Gastrocnemius medialis (tissue), 4 donors: ENCODE data around the gene ANKRD13B. TPM values are rescaled to one million over a fixed set of nuclear protein-coding genes. Genes with fewer than 3 reads are reported as not detected.
A peak's percentile ranks its signal among the peaks of the same experiment; 100 is the strongest.

Experiments
- ATAC-seq, 2 donors: fragments of 150-250 bp; one replicate each; pipeline ENCODE4 v1.9.1; 2016
- DNase-seq, 2 donors: peaks; one replicate each; pipeline ENCODE4 v3.0.0-alpha.2; 2019
- H3K27ac ChIP-seq, 4 donors: fragments of 200-600 bp; sonication (generic); 1 replicate in 1 of 4; 2 replicates in 3 of 4; pipeline ENCODE4 v1.5.1; 2016 to 2018; ENCODE audit warnings: mild to moderate bottlenecking in 2 of 4, moderate library complexity in 1 of 4
- H3K27me3 ChIP-seq, 3 donors: fragments of 200-600 bp; sonication (generic) in 2 of 3; 1 replicate in 1 of 3; 2 replicates in 2 of 3; pipeline versions ENCODE4 v1.5.1 to v1.6.0; 2016 to 2019; ENCODE audit warnings: mild to moderate bottlenecking in 1 of 3, moderate library complexity in 1 of 3
- H3K36me3 ChIP-seq, 2 donors: fragments of 200-600 bp; sonication (generic) in 1 of 2; one replicate each; pipeline ENCODE4 v1.5.1; 2017 to 2018
- H3K4me1 ChIP-seq, 2 donors: fragments of 200-600 bp; sonication (generic) in 1 of 2; one replicate each; pipeline ENCODE4 v1.5.1; 2016 to 2017; ENCODE audit warnings: mild to moderate bottlenecking in 2 of 2
- H3K4me3 ChIP-seq, 4 donors: fragments of 200-600 bp; sonication (generic) in 3 of 4; 1 replicate in 1 of 4; 2 replicates in 3 of 4; pipeline ENCODE4 v1.5.1; 2016 to 2019; ENCODE audit warnings: mild to moderate bottlenecking in 2 of 4
- H3K9me3 ChIP-seq, 3 donors: fragments of 200-600 bp; sonication (generic) in 2 of 3; 1 replicate in 1 of 3; 2 replicates in 2 of 3; pipeline ENCODE4 v1.5.1; 2016 to 2019
- CTCF ChIP-seq, 5 experiments: fragments of 450-650 bp in 3 of 5; fragments of 200-600 bp in 2 of 5; sonication (generic) in 2 of 5; IDR thresholded peaks in 4 of 5; conservative IDR thresholded peaks in 1 of 5; 1 replicate in 4 of 5; 2 replicates in 1 of 5; pipeline ENCODE4 v1.5.1; 2016 to 2019; ENCODE audit warnings: antibody characterized with exemption in 5 of 5, mild to moderate bottlenecking in 3 of 5, moderate library complexity in 3 of 5
- POLR2A ChIP-seq, 2 donors: fragments of 450-650 bp; IDR thresholded peaks; one replicate each; pipeline ENCODE4 v1.6.1; 2017; ENCODE audit warnings: antibody characterized with exemption in 2 of 2, mild to moderate bottlenecking in 2 of 2, moderate library complexity in 2 of 2
- in situ Hi-C, 4 donors: fragments of 200-750 bp; cut with MboI; loops; one replicate each; pipeline versions ENCODE4 v1.15.0 to v1.8.0; 2017; ENCODE audit warnings: low sequenced_read_pairs in 4 of 4
- intact Hi-C: fragments of 100-400 bp; cut with DNase I; formaldehyde crosslinking; loops from one replicate; pipeline ENCODE4 v1.15.1; 2023; ENCODE audit warnings: low total_unique reads
- total RNA-seq, 4 donors: library from RNA; depleted of rRNA; stranded (reverse); fragments of >200 nt; gene quantifications; one replicate each; pipeline versions ENCODE4 v1.1.0 to v1.2.3, GENCODE V29; 2016

The ANKRD13B gene
- total RNA-seq, 4 donors from 2014 or later: 8.2 to 11.5 (median 9.2) TPM

- intact Hi-C loops: loop anchor here (10.0 kb wide), 1 partner anchor 415 kb away; no protein-coding TSS in a partner anchor
- TF ChIP-seq CTCF (IDR thresholded peaks at IDR 0.05 in 4 of 5, conservative IDR thresholded peaks at IDR 0.05 in 1 of 5) (no peak), POLR2A (IDR thresholded peaks at IDR 0.05) (no peak)
Observed at GRCh38 chr17:29559640-29560039, 33.3 kb upstream of the ANKRD13B start.

GRCh38 chr17:29560316-29560715 is 32.6 kb upstream of the ANKRD13B start:
- Histone ChIP-seq H3K4me3 (no peak overlapping the region), H3K36me3 (no peaks in the 10 kb centered on the region), H3K27ac (no peak overlapping the region), H3K9me3 (no peaks in the 10 kb centered on the region), H3K27me3 (no peaks in the 10 kb centered on the region), H3K4me1 (no peaks in the 10 kb centered on the region)
- in situ Hi-C loops (loop anchor here in 1 of 4 donors (25.0 kb wide), 1 partner anchor 377 kb away; the partner anchor contains the start of genes EFCAB5 and SSH2), intact Hi-C loops (loop anchor here (10.0 kb wide), 1 partner anchor 416 kb away; no protein-coding TSS in a partner anchor)
- TF ChIP-seq POLR2A (IDR thresholded peaks at IDR 0.05) (no peak), CTCF (IDR thresholded peaks at IDR 0.05 in 4 of 5, conservative IDR thresholded peaks at IDR 0.05 in 1 of 5) (no peak)
- no peak for ATAC-seq
- peak in 1 of 2 donors; percentile 11 for DNase-seq

More at GRCh38 chr17:29559640-29560039, 33.3 kb upstream of the ANKRD13B start:
- no peak overlapping the region for H3K27ac ChIP-seq
- ATAC-seq (no peak), DNase-seq (no peak)
- in situ Hi-C loops: loop anchor here in 1 of 4 donors (25.0 kb wide), 1 partner anchor 378 kb away; the partner anchor contains the start of genes EFCAB5 and SSH2
- no peaks in the 10 kb centered on the region for H3K4me1 ChIP-seq
- no peak overlapping the region for H3K4me3 ChIP-seq
- H3K27me3 ChIP-seq: no peaks in the 10 kb centered on the region
- H3K9me3 ChIP-seq: no peaks in the 10 kb centered on the region
- no peaks in the 10 kb centered on the region for H3K36me3 ChIP-seq

- no peaks in the 10 kb centered on the region for H3K36me3 ChIP-seq
- no peaks in the 10 kb centered on the region for H3K9me3 ChIP-seq
- no peak overlapping the region for H3K27ac ChIP-seq
- peak in 1 of 2 donors; percentile 27 for DNase-seq
- H3K27me3 ChIP-seq: peaks cover 0 to 5% (median 0%) of the 10 kb centered on the region in 3 donors
- intact Hi-C loops: loop anchor here (10.0 kb wide), 1 partner anchor 417 kb away; no protein-coding TSS in a partner anchor
- H3K4me1 ChIP-seq: peaks cover 5 to 11% of the 10 kb centered on the region in 2 donors
- H3K4me3 ChIP-seq: no peak overlapping the region
- no peak for TF ChIP-seq CTCF (IDR thresholded peaks at IDR 0.05 in 4 of 5, conservative IDR thresholded peaks at IDR 0.05 in 1 of 5)
- TF ChIP-seq POLR2A (IDR thresholded peaks at IDR 0.05): no peak
- no peak for ATAC-seq
- in situ Hi-C loops: loop anchor here in 1 of 4 donors (25.0 kb wide), 1 partner anchor 375 kb away; the partner anchor contains the start of genes EFCAB5 and SSH2
Observed at GRCh38 chr17:29561554-29562517, 31.1 kb upstream of the ANKRD13B start.

GRCh38 chr17:29562615-29563014 is 30.3 kb upstream of the ANKRD13B start:
- no peaks in the 10 kb centered on the region for H3K9me3 ChIP-seq
- in situ Hi-C loops: loop anchor here in 1 of 4 donors (25.0 kb wide), 1 partner anchor 375 kb away; the partner anchor contains the start of genes EFCAB5 and SSH2
- H3K27ac ChIP-seq: no peak overlapping the region
- intact Hi-C loops: loop anchor here (10.0 kb wide), 1 partner anchor 418 kb away; no protein-coding TSS in a partner anchor
- peaks cover 5 to 11% of the 10 kb centered on the region in 2 donors for H3K4me1 ChIP-seq
- H3K27me3 ChIP-seq: peaks cover 0 to 5% (median 0%) of the 10 kb centered on the region in 3 donors
- no peak overlapping the region for H3K4me3 ChIP-seq
- ATAC-seq: no peak
- no peak for TF ChIP-seq POLR2A (IDR thresholded peaks at IDR 0.05)
- no peak for TF ChIP-seq CTCF (IDR thresholded peaks at IDR 0.05 in 4 of 5, conservative IDR thresholded peaks at IDR 0.05 in 1 of 5)
- H3K36me3 ChIP-seq: no peaks in the 10 kb centered on the region
- DNase-seq: no peak
